HEK293 (cell line): ENCODE measurements around the gene NOXO1.

ENCODE experiments used
- CTCF ChIA-PET: fragments of 350-600 bp; formaldehyde crosslinking; extraction: SDS; loops from one replicate; lab custom pipeline; 2021; ENCODE audit warnings: antibody characterized with exemption; lab: Yijun Ruan, JAX
- POLR2A ChIA-PET: fragments of 300-600 bp; formaldehyde crosslinking; extraction: SDS; loops from one replicate; lab custom pipeline; 2020; ENCODE audit warnings: antibody characterized with exemption, inconsistent platforms; lab: Yijun Ruan, JAX
- H3K27ac ChIP-seq: fragments of 200-500 bp; sonication (Bioruptor generic); 2 replicates; pipeline ENCODE4 v1.5.1; 2014; ENCODE audit warnings: low read depth, low read length, control low read depth, inconsistent platforms; ENCODE audit errors: extremely low read depth
- H3K36me3 ChIP-seq, 2 experiments: fragments of 200-500 bp in 1 of 2; sonication (Bioruptor generic) in 1 of 2; 1 replicate in 1 of 2; 2 replicates in 1 of 2; pipeline ENCODE4 v1.5.1; 2014 to 2017; ENCODE audit warnings: inconsistent platforms in 2 of 2, low read length in 2 of 2; ENCODE audit not compliant: control insufficient read depth in 2 of 2, insufficient read depth in 1 of 2
- H3K4me1 ChIP-seq: fragments of 200-500 bp; sonication (Bioruptor generic); 2 replicates; pipeline ENCODE4 v1.5.1; 2014; ENCODE audit warnings: mild to moderate bottlenecking, low read length, inconsistent platforms; ENCODE audit not compliant: control insufficient read depth, insufficient read depth
- H3K4me3 ChIP-seq: 2 replicates; pipeline ENCODE4 v1.5.1; 2011; ENCODE audit warnings: low read depth, mild to moderate bottlenecking, control low read depth, low read length, moderate library complexity
- H3K9me3 ChIP-seq: fragments of 200-500 bp; sonication (Bioruptor generic); 2 replicates; pipeline ENCODE4 v1.5.1; 2014; ENCODE audit warnings: low read depth, low read length, inconsistent platforms; ENCODE audit not compliant: control insufficient read depth, insufficient read depth
- SCRT1 ChIP-seq: fragments of 450-650 bp; formaldehyde crosslinking; IDR thresholded peaks from 2 replicates; pipeline ENCODE4 v1.5.1; 2016; ENCODE audit warnings: missing biosample characterization, missing genetic modification characterization, borderline replicate concordance
- ZBTB7A ChIP-seq: fragments of 450-650 bp; formaldehyde crosslinking; IDR thresholded peaks from 2 replicates; pipeline ENCODE4 v1.5.1; 2016; ENCODE audit warnings: low read depth, missing biosample characterization, missing genetic modification characterization
- ZFP3 ChIP-seq: fragments of 450-650 bp; formaldehyde crosslinking; IDR thresholded peaks from 2 replicates; pipeline ENCODE4 v1.5.1; 2016; ENCODE audit warnings: low read depth, missing biosample characterization, missing genetic modification characterization
- ZFP41 ChIP-seq: fragments of 450-650 bp; formaldehyde crosslinking; IDR thresholded peaks from 2 replicates; pipeline ENCODE4 v1.5.1; 2016; ENCODE audit warnings: missing biosample characterization, missing genetic modification characterization, borderline replicate concordance
- ZNF112 ChIP-seq: fragments of 450-650 bp; formaldehyde crosslinking; IDR thresholded peaks from 2 replicates; pipeline ENCODE4 v1.5.0; 2017; ENCODE audit warnings: missing biosample characterization, missing genetic modification characterization
- ZNF121 ChIP-seq: fragments of 450-650 bp; formaldehyde crosslinking; IDR thresholded peaks from 2 replicates; pipeline ENCODE4 v1.5.1; 2016; ENCODE audit warnings: missing biosample characterization, missing genetic modification characterization
- ZNF138 ChIP-seq: fragments of 450-650 bp; formaldehyde crosslinking; IDR thresholded peaks from 2 replicates; pipeline ENCODE4 v1.5.1; 2016; ENCODE audit warnings: missing biosample characterization, missing genetic modification characterization, borderline replicate concordance
- ZNF155 ChIP-seq: fragments of 450-650 bp; formaldehyde crosslinking; IDR thresholded peaks from 2 replicates; pipeline ENCODE4 v1.5.1; 2016; ENCODE audit warnings: missing biosample characterization, missing genetic modification characterization
- ZNF169 ChIP-seq: fragments of 450-650 bp; formaldehyde crosslinking; IDR thresholded peaks from 2 replicates; pipeline ENCODE4 v1.5.1; 2016; ENCODE audit warnings: missing biosample characterization, missing genetic modification characterization
- ZNF175 ChIP-seq: fragments of 450-650 bp; formaldehyde crosslinking; IDR thresholded peaks from 2 replicates; pipeline ENCODE4 v1.5.1; 2016; ENCODE audit warnings: missing biosample characterization, missing genetic modification characterization
- ZNF2 ChIP-seq: fragments of 450-650 bp; formaldehyde crosslinking; IDR thresholded peaks from 2 replicates; pipeline ENCODE4 v1.5.1; 2016; ENCODE audit warnings: missing biosample characterization, missing genetic modification characterization
- ZNF266 ChIP-seq: fragments of 450-650 bp; formaldehyde crosslinking; IDR thresholded peaks from 2 replicates; pipeline ENCODE4 v1.5.1; 2016; ENCODE audit warnings: missing biosample characterization, missing genetic modification characterization, low read depth
- ZNF292 ChIP-seq: fragments of 450-650 bp; formaldehyde crosslinking; IDR thresholded peaks from 2 replicates; pipeline ENCODE4 v1.5.1; 2016; ENCODE audit warnings: low read depth, missing biosample characterization, missing genetic modification characterization, borderline replicate concordance
- ZNF391 ChIP-seq: fragments of 450-650 bp; formaldehyde crosslinking; IDR thresholded peaks from 2 replicates; pipeline ENCODE4 v1.5.1; 2016; ENCODE audit warnings: low read depth, missing biosample characterization, missing genetic modification characterization, borderline replicate concordance
- ZNF394 ChIP-seq: fragments of 450-650 bp; formaldehyde crosslinking; IDR thresholded peaks from 2 replicates; pipeline ENCODE4 v1.5.1; 2016; ENCODE audit warnings: missing biosample characterization, missing genetic modification characterization, mild to moderate bottlenecking, moderate library complexity, borderline replicate concordance
- ZNF549 ChIP-seq: fragments of 450-650 bp; IDR thresholded peaks from 2 replicates; pipeline ENCODE4 v1.5.1; 2018; ENCODE audit warnings: missing biosample characterization, missing genetic modification characterization, mild to moderate bottlenecking, inconsistent platforms, moderate library complexity
- ZNF561 ChIP-seq: fragments of 450-650 bp; IDR thresholded peaks from 2 replicates; pipeline ENCODE4 v1.5.1; 2018; ENCODE audit warnings: missing biosample characterization, missing genetic modification characterization, borderline replicate concordance
- ZNF571 ChIP-seq: fragments of 450-650 bp; formaldehyde crosslinking; IDR thresholded peaks from 2 replicates; pipeline ENCODE4 v1.5.0; 2017; ENCODE audit warnings: missing biosample characterization, missing genetic modification characterization
- ZNF600 ChIP-seq: fragments of 450-650 bp; formaldehyde crosslinking; IDR thresholded peaks from 2 replicates; pipeline ENCODE4 v1.5.1; 2016; ENCODE audit warnings: missing biosample characterization, missing genetic modification characterization
- ZNF621 ChIP-seq: fragments of 450-650 bp; formaldehyde crosslinking; IDR thresholded peaks from 2 replicates; pipeline ENCODE4 v1.5.1; 2017; ENCODE audit warnings: missing biosample characterization, missing genetic modification characterization
- ZNF670 ChIP-seq: fragments of 450-650 bp; formaldehyde crosslinking; IDR thresholded peaks from 2 replicates; pipeline ENCODE4 v1.5.1; 2016; ENCODE audit warnings: missing biosample characterization, missing genetic modification characterization, low read depth
- ZNF76 ChIP-seq: fragments of 450-650 bp; formaldehyde crosslinking; IDR thresholded peaks from 2 replicates; pipeline ENCODE4; 2016; ENCODE audit warnings: low read depth, missing biosample characterization, missing genetic modification characterization, borderline replicate concordance
- ZNF843 ChIP-seq: fragments of 450-650 bp; formaldehyde crosslinking; IDR thresholded peaks from 2 replicates; pipeline ENCODE4 v1.5.1; 2016; ENCODE audit warnings: missing biosample characterization, missing genetic modification characterization
- ZXDB ChIP-seq: fragments of 450-650 bp; formaldehyde crosslinking; IDR thresholded peaks from 2 replicates; pipeline ENCODE4 v1.5.1; 2016; ENCODE audit warnings: missing biosample characterization, missing genetic modification characterization

NOXO1 gene

GRCh38 chr16:1978476-1979120 lies 2.7 kb downstream of the NOXO1 start (continued):
- TF ChIP-seq SCRT1 (tag by site-specific recombination) (no peak), ZNF571 (tag by site-specific recombination) (no peak), ZNF112 (tag by site-specific recombination) (no peak), ZNF169 (tag by site-specific recombination) (no peak), ZNF391 (tag by site-specific recombination) (no peak), ZNF121 (no peak)

GRCh38 chr16:1977875-1978268 lies 3.4 kb downstream of the NOXO1 start:
- Histone ChIP-seq H3K36me3 (peaks cover 0 to 59% of the 10 kb centered on the region in 2 experiments; a peak in 1 of 3 replicates), H3K4me3 (no peak overlapping the region), H3K9me3 (no peaks in the 10 kb centered on the region), H3K4me1 (peaks cover under 1% of the 10 kb centered on the region; the same call in 1 of the 2 replicates), H3K27ac (no peak overlapping the region)
- ChIA-PET POLR2A (interaction anchor here (0.6 to 10.1 kb wide), 3 partner anchors 13 to 1338 kb away, joined by 4 to 76 read pairs (median 4); partner anchors contain the start of gene RPS2), CTCF (no interaction called here)
- TF ChIP-seq ZNF2 (tag by site-specific recombination) (no peak), ZNF549 (tag by site-specific recombination) (no peak), ZNF843 (no peak), ZXDB (no peak), ZNF138 (tag by site-specific recombination) (no peak), ZBTB7A (no peak), ZNF561 (tag by site-specific recombination) (no peak), ZNF121 (no peak), ZNF175 (tag by site-specific recombination) (no peak), ZNF292 (no peak), ZNF155 (no peak), ZNF266 (no peak), ZNF76 (tag by site-specific recombination) (no peak), ZFP41 (no peak), ZNF394 (tag by site-specific recombination) (no peak), ZNF621 (tag by site-specific recombination) (no peak), SCRT1 (tag by site-specific recombination) (no peak), ZNF670 (no peak), ZNF600 (no peak)

DNA sequence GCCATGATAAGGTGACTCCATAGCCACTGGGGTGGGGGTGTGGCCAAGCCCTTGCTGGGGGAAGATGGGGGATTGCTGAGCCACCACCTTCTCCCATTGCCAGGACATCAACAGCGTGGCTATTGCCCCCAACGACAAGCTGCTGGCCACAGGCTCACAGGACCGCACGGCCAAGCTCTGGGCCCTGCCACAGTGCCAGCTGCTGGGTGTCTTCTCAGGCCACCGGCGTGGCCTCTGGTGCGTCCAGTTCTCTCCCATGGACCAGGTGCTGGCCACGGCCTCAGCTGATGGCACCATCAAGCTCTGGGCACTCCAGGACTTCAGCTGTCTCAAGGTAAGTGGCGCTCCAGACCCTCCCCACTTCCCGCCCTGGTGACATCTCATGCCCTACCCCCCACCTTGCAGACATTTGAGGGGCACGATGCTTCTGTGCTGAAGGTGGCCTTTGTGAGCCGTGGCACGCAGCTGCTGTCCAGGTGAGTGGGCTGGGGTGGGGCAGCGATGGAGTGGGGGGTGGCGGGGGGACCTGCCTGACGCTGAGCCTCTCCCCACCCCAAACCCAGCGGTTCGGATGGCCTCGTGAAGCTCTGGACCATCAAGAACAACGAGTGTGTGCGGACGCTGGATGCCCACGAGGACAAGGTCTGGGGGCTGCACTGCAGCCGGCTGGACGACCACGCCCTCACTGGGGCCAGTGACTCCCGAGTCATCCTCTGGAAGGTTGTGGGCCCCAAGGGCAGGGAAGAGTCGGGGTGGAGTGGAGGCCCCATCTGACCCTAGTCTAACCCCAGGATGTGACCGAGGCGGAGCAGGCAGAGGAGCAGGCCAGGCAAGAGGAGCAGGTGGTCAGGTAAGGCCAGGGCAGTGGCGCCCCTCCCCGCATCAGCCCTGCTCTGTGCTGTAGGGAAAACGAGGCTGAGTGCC lies 4.1 kb downstream of the NOXO1 start:
- H3K36me3 ChIP-seq, result peaks cover 0 to 59% of the 10 kb centered on the region in 2 experiments; a peak in 1 of 3 replicates
- CTCF ChIA-PET, result interaction anchor here (0.6 kb wide), 1 partner anchor 164 kb away, joined by 3 read pairs; no protein-coding TSS in a partner anchor

More for the DNA sequence above, 4.1 kb downstream of the NOXO1 start:
- POLR2A ChIA-PET, result interaction anchor here (0.6 to 10.1 kb wide), 4 partner anchors 12 to 1337 kb away, joined by 3 to 76 read pairs (median 4); partner anchors contain the start of genes RPS2 and TRAF7
- Histone ChIP-seq H3K9me3 (no peaks in the 10 kb centered on the region), H3K4me1 (no peaks in the 10 kb centered on the region), H3K4me3 (no peak overlapping the region), H3K27ac (no peak overlapping the region)
- no peak for TF ChIP-seq ZFP3
- TF ChIP-seq ZNF76 (tag by site-specific recombination), result no peak
- TF ChIP-seq, all 188 proteins: peak for 0
